ENCODE measurements around the gene SYNE2.
"Not testable (repeated sequence)": the region's sequence is repeated elsewhere in the genome, so short reads cannot be mapped to it uniquely, and the experiment has no call there.

SYNE2 gene

DNA sequence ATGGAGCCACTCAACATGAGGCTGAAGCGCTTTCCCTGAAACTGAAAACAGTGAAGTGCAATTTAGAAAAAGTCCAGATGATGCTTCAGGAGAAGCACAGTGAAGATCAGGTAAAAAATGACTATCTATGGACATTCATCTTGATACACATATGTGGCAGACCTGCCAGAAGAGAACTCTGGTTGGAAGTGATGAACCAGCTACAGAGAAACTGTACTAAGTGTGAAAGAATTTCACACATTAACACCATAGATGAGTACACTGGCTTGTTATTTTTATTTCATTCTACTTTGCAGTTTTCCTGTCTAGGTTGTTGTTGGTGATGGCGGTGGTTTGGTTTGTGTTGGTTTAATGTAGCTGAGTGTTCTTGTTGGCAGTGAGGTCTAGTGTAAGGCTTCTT lies 266.7 kb downstream of the SYNE2 start:
- no peak for DNase-seq (ENCODE audit: low read depth)

DNA sequence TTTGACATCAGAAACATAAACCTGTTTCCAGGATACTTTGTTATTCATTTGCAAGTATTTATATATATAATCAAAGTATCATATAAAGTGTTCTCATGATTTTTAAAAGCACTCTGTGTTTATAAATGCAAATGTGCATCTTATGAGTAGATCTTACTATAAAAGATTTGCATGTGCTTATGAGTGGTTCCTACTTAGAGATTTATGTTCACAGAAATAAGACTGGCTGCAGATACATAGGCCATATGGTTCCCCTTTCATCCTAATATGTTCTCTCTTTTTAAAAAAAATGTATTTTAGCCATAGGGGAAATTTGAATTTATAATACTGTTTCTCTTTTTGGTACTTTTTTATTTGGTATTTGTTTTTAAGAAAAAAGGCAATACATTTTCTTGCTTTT lies 267.2 kb downstream of the SYNE2 start:
- DNase-seq (ENCODE audit: low read depth) = no peak

DNA sequence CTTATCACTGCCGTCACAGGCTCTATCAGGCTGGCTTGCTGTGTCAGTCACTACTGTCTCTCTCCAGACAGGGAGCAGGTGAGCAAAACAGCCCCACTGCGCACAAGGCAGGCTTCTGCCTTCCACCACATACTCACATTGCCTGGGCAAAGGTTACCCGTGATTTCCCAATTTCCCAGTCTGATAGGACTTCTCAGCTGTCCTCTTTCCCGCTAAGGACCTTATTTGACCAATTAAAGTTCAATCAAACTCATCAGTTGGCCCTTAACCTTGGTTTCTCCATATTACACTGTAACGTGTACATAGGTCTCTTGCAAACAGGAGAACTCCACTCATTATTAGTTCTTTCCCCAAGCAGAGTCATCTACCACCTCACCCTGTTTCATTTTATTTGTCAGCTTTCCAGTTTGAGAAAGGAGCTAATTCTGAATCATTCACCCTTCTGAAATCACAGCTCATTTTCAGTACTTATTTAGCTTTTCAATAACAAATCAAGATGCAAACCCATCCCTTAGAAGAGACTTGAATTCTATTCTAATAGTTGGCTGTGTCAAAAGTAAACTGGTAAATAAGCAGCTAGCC lies 270.5 kb downstream of the SYNE2 start:
- no peak for DNase-seq (ENCODE audit: low read depth)

DNA sequence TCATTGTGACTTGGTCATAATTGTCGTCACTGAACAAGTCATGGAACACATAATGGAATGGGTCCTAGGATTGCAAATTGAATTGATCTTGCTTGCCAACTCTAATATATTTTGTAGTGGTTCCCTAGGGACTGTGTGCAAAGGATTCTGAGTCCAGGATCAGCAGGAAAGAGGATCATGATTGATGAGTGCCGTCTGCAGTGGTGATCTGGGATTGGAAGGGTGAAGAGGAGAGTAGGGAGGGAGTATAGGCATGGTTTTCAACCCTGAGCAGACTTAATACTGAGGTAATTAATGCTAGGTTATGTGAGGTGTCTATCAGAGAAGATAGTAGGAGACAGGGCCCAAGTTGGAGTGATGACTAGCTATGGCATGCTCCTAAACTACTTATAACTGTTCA lies 272.5 kb downstream of the SYNE2 start:
- DNase-seq (ENCODE audit: low read depth) = no peak

DNA sequence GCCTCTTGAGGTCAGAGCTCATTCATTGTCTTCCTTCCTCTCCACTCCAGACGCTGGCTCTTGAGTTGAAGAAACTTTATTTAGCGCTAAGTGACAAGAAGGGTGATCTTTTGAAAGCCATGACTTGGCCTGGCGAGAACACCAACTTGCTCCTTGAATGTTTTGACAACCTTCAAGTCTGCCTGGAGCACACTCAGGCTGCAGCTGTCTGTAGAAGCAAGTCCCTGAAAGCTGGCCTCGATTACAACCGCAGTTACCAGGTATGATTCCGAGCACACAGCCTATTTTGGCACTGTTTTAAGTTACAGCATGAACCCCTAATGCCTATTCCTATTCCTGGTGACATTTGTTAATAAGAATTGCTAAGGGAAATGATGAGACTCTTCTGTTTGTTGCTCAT lies 273.7 kb downstream of the SYNE2 start:
- no peak for DNase-seq (ENCODE audit: low read depth)

DNA sequence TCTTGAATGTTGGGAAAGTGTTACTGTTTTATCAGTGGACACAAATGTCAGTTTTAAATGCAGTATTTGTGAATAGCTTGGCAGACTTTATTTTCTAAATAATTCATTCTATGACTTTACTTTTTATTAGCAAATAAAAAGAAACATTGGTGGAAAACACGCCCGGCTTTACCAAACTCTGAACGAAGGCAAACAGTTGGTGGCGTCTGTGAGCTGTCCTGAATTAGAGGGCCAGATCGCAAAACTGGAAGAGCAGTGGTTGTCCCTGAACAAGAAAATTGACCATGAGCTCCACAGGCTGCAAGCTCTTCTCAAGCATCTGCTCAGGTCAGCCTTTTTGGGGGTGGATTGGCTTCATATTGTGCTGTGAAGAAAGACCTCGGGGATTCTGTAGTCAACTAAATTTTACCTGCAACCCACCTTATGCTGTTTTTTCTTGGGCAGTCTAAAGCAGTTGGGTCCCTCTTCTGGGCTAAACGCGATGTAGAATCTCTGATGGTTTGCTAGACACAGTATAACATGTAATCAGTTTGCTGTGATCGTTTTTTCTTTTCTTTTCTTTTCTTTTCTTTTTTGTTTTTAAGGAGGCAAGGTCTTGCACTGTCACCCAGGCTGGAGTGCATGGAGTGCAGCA lies 285.0 kb downstream of the SYNE2 start:
- peak; percentile 17 for DNase-seq (ENCODE audit: low read depth)

DNA sequence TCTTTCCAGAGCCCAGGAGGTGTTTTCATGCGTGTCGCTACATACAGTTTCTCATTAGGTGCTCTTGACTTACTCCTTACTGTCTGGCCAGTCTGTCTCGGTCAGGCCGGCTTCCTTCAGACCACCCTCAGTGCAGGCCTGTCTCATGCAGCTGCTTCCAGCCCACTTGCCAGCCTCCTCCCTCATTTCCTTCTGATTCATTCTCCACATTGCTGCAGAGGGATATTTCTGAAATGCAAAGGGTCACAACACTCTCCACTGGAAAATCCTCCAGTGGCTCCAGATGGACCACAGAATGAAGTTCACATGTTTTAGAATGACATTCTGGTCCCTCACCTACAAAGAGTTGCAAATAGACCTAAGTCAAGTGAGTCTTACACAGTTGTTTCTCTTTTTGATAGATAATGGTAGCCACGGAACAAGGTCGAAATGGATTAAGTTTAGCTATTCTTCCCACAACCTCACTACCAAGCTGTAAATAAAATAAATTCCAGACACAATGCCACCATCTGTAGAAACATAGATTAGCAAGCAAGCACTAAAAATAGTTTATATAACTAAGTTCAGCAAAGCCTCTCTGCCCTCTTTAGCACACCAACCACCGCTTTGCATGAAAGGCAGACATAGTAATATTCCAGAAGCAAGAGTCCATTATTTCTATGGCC lies 294.5 kb downstream of the SYNE2 start:
- peak; percentile 56 for DNase-seq (ENCODE audit: low read depth)

DNA sequence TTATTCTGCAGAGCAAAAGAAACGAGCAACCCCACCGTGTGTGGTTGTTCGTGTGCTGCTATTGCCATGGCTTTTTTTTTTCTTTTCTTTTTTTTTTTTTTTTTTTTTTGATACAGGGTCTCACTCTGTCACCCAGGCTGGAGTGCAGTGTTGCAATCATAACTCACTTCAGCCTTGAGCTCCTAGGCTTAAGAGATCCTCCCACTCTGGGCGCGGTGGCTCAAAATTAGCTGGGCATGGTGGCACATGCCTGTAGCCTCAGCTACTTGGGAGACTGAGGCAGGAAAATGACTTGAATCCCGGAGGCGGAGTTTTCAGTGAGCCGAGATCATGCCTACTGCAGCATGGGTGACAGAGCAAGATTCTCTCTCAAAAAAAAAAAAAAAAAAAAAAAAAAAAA lies 297.1 kb downstream of the SYNE2 start:
- DNase-seq (ENCODE audit: low read depth) = no peak

DNA sequence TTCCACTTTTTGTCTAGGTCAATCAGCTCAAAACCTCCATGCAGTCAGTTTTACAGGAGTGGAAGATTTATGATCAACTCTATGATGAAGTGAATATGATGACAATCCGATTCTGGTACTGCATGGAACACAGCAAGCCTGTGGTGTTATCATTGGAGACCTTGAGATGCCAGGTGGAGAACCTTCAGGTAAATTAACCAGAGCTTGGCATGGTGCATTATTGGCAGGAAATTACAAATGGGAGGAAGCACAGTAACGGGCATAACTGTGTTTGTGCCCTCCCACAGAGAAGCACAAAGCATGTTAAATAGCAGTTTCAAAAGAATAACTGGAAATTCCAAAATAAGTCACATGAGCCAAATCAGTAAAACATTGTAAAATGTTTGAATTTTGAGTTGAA lies 305.8 kb downstream of the SYNE2 start:
- DNase-seq (ENCODE audit: low read depth) = no peak

DNA sequence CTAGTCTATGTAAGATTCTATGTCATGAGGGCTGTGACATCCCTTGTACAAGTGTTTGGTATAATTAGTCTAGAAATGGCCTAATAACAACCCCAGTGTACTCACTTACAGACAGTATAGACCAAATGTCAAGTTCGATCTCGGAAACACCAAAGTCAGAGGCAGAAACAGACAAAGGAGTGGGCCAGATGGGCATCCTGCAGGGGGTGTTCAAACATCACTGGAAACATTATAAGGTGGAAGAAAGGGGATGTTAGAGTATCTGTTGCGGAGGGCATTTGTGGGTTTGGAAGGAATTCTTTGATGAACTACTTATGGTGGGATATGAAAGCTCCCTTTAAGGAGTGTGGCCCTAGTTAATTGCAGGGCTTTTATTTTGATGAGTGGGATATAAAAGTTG lies 306.8 kb downstream of the SYNE2 start:
- DNase-seq (ENCODE audit: low read depth) = no peak

DNA sequence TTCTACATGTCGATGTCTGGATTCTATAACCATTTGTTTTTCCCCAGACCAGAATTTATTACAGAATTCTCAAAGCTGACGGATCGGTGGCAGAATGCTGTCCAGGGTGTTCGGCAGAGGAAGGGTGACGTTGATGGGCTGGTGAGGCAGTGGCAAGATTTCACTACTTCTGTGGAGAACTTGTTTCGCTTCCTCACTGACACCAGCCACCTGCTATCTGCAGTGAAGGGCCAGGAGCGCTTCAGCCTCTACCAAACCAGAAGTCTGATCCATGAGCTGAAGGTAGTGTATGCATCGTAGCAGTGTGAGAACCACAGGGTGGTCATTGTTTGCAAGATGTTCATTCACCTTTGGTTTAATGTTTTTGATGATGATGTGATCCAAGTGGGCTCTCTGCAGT lies 317.4 kb downstream of the SYNE2 start:
- DNase-seq (ENCODE audit: low read depth) = no peak

DNA sequence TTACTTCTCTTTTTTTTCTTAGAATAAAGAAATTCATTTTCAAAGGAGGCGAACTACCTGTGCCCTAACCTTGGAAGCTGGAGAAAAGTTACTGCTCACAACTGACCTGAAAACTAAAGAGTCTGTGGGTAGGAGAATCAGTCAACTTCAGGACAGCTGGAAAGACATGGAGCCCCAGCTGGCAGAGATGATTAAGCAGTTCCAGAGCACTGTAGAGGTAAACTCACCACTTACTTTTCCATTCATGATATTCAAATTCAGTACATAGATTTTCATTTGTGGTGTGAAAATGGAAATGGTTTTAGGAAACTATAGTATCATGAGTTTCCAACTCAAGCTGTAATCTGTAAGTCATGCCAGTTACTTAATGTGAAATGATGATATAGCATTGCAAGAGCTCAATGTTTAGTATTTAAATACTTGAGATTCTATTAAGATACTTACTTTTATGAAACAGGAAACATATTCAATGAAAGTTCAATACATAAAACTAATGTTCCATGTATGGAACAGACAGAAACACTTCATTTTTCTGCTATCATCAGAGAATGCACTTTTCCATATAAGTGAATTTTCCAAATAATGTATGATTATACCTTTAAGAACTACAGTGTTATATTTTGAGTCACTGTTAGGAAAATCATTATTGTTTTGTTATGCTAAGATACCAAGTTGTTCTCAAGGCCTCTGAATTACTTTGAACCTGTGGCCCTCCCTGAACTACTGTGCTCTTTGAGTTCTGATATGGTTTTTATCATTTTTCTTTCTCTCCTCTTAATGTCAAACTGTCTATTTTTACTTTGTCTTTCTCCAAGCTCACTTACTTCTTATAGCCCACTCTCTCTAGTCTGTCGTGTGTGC lies 322.3 kb downstream of the SYNE2 start:
- no peak for DNase-seq (ENCODE audit: low read depth)

DNA sequence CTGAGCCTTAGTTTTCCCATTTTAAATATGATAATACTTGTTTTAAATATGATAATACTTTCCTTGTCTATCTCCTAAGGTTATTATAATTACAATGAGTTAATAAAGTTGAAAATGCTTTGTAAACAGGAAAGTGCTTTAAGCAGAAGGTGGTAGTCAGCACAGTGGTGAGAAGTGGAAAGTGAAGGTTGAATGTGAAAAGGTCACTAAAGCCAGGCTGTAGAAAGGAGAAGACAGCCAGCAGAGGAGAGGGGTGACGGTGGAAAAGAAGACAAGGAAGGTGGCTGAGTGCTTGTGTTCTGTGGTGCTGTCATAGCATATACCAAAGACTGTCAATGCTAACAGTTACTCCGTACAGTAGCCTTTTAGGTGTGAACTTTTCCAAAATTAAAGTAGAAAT lies 323.5 kb downstream of the SYNE2 start:
- DNase-seq (ENCODE audit: low read depth) = no peak

DNA sequence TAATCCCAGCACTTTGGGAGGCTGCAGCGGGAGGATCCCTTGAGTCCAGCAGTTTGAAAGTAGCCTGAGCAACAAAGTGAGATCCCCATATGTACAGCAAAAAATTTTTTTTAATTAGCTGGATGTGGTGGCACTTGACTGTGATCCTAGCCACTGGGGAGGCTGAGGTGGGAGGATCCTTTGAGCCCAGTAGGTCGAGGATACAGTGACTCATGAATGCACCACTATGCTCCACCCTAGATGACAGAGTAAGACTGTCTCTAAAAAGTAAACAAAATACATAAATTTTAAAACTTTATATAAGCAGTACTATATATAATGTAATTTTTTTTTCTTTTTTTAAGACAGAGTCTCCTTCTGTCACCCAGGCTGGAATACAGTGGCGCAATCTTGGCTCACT lies 326.0 kb downstream of the SYNE2 start:
- no peak for DNase-seq (ENCODE audit: low read depth)

DNA sequence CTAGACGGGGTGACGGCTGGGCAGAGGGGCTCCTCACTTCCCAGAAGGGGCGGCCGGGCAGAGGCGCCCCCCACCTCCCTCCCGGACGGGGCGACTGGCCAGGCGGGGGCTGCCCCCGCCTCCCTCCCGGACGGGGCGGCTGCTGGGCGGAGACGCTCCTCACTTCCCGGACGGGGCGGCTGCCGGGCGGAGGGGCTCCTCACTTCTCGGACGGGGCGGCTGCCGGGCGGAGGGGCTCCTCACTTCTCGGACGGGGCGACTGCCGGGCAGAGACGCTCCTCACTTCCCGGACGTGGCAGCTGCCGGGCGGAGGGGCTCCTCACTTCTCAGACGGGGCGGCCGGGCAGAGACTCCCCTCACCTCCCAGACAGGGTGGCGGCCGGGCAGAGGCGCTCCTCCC lies 330.1 kb downstream of the SYNE2 start:
- not testable (repeated sequence) for DNase-seq (ENCODE audit: low read depth)

DNA sequence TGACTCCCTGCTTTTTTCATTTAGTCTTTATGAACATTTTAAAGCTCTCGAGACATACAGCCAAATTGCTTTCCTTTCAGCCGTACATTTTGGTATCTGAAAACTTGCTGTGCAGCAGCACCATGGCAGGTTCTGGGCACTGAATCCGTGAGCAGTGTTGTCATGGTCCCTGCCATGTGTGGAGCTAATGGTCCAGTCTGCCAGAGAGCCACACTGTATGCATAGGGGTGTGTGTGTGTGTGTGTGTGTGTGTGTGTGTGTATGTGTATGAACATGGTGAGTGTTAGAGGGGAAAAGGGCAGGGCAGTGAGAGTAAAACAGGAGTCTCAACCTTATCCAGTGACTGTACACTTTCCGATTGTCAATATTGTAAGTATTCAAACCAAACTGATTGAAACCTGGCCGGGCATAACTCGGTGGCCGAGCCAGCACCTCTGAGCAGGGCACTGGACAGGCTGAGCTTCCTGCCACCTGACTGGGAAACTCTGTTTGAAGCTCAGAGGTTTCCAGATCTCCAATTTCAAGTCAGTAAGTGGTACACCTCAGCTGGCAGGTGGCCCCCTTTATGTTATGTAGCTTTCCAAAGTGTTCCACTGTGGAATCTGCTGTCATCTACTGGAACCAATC lies 331.4 kb downstream of the SYNE2 start:
- DNase-seq (ENCODE audit: low read depth) = no peak

DNA sequence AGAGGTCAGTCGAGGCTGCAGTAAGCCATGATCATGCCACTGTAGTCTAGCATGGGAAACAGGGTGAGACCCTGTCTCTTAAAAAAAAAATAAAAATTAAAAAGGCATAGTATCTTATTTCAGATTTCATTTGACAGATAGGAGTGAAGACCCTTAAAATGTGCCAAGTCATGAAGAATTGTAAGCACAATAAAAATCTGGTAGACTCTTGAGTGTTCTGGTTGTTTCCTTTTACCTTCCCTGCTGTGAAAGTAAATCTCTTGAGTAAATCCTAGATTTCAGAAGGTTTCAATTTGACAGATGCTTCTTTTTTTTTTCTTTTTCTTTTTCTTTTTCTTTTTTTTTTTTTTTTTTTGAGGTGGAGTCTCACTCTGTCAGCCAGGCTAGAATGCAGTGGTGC lies 332.4 kb downstream of the SYNE2 start:
- DNase-seq (ENCODE audit: low read depth) = no peak

DNA sequence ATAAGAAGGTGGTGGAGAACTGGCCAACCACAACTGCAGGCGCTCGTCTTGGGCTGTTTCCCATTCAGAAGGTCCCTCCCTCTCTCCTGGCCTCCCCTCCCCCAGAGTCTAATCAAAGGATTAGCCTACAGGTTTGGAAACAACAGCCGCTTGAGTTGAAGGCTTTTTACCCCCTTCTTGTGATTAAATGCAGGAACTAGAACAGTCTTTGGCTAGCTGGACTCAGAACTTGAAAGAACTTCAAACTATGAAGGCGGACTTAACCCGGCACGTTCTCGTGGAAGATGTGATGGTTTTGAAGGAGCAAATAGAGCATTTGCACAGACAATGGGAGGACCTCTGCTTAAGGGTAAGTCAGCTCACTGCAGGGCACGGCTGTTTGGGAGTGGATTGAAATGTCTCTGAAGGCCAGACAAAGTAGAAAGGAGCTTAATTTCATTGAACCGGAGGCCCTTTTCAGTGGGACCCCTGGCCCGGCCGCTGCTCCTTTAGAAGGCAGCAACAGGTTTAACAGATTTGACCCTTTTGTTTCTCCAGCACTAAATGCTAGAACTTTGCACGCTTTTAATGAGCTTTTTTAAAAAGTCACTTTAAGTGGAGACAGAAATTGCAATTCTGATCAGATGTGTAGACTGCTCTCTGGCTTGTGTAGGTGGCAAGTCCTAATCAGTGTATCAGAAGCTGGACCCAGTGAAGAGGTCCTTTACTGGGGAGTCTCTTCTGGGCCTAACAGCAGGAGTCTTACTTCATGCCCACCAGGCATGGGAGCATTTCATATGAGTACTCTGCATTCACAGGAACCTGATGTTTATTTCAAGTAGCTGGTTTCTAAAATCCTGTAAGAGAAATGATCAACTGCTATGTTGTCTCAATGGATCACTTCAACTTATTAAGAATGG lies 333.7 kb downstream of the SYNE2 start:
- no peak for DNase-seq (ENCODE audit: low read depth)

DNA sequence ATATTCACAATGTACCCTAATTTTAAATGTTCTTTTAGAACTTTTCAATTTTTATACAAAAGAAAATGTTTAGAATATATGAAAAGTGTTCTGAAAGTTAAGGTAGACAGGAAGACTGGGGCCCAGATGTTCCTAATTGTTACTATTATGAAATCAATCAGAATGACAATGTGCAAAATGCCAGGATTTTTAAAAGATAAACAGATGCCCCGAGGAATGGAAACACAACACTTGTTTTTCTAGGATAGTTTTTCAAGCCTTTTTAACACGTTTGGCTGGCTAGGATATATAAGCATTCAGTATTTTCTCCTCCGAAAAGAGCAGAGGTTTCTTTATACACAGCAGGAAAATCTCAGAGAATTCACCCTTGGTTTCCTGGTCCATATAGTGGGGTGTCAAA lies 334.5 kb downstream of the SYNE2 start:
- no peak for DNase-seq (ENCODE audit: low read depth)

DNA sequence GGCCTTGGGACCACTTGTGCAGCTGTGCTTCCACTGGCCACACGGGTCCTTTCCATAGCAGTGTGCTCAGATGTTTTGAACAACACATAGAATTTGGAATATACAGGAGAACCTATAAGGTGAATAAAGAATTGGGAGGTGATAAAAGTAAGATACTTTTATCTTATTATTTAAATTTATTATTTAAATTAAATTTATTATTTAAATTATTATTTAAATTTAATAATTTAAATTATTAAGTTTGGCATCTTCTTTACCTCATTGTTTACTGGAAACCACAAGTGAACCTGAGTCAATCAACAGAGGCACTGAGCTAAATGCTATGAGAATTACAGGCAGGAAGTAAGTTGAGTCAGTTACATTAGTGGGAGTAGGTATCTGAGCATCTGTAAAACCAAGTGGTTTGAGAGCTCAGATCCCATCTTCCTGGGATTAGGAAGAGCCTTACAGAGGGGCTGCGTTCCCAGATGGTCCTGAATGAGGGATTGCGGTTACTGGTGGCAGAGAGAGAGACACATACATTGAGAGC lies 338.2 kb downstream of the SYNE2 start:
- DNase-seq (ENCODE audit: low read depth) = peak; percentile 25

DNA sequence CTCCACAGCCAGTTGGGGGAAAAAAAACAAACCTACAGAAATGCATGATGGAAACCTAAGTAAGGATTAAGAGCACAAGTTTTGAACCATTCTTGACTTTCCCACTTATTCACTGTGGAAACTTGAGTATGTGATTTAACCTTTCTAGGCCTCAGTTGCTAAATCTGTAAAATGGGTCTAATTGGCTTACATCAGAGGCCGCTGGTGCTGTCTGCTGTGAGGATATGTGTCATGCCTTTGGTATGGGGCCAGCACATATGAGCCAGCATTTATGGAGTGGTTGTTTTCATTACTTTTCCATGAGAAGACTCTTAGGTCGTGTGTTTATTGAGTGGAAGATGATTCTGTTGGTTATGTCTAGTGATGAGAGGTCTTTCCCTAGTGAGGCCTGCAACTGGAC lies 339.0 kb downstream of the SYNE2 start:
- peak; percentile 93 for DNase-seq (ENCODE audit: low read depth)
